Suprapubic skin (tissue), 4 donors: Measurements from ENCODE around the gene CDH22.

Source experiments
- POLR2A ChIP-seq, 2 donors: fragments of 450-650 bp; IDR thresholded peaks; one replicate each; pipeline ENCODE4 v1.6.1; 2017; ENCODE audit warnings: antibody characterized with exemption in 2 of 2, mild to moderate bottlenecking in 2 of 2, moderate library complexity in 2 of 2
- POLR2AphosphoS5 ChIP-seq, 3 donors: sonication (generic); formaldehyde crosslinking; IDR thresholded peaks; one replicate each; pipeline ENCODE4 v1.6.1; 2017; ENCODE audit warnings: antibody characterized with exemption in 3 of 3
- TF ChIP-seq, protein P1 (sequence below), 2 donors: fragments of 200-600 bp in 1 of 2; fragments of 450-650 bp in 1 of 2; sonication (generic) in 1 of 2; IDR thresholded peaks; one replicate each; pipeline ENCODE4 v1.5.1; 2016 to 2019; ENCODE audit warnings: antibody characterized with exemption in 2 of 2, mild to moderate bottlenecking in 1 of 2, moderate library complexity in 1 of 2

DNA sequence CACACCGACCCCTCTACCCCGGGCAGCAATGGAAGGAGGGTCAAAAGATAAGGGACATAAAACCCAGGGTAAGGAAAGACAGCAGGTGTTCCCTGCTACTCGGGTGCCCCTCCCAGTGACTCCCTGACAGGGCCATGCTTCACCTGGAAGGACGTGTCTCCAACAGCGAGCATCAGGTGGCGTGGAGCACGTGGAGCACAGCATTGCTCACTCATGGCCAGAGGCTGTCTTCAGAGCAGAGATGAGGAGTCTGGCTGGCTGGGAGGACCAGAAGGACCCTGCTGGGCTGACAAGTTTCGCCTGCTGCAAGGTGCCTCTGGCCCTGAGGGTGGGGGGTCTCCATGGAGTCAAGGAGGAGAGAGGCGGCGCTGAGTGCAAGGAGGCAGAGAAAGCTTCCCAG lies 15.3 kb upstream of the CDH22 start:
- TF ChIP-seq POLR2AphosphoS5 (IDR thresholded peaks at IDR 0.05) (no peak), POLR2A (IDR thresholded peaks at IDR 0.05) (no peak)
- TF ChIP-seq, protein P1, sequence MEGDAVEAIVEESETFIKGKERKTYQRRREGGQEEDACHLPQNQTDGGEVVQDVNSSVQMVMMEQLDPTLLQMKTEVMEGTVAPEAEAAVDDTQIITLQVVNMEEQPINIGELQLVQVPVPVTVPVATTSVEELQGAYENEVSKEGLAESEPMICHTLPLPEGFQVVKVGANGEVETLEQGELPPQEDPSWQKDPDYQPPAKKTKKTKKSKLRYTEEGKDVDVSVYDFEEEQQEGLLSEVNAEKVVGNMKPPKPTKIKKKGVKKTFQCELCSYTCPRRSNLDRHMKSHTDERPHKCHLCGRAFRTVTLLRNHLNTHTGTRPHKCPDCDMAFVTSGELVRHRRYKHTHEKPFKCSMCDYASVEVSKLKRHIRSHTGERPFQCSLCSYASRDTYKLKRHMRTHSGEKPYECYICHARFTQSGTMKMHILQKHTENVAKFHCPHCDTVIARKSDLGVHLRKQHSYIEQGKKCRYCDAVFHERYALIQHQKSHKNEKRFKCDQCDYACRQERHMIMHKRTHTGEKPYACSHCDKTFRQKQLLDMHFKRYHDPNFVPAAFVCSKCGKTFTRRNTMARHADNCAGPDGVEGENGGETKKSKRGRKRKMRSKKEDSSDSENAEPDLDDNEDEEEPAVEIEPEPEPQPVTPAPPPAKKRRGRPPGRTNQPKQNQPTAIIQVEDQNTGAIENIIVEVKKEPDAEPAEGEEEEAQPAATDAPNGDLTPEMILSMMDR (IDR thresholded peaks at IDR 0.05): no peak
